RPMI8226 (cell line): Measurements from ENCODE around the gene DOP1B.
A peak's percentile ranks its signal among the peaks of the same experiment; 100 is the strongest.
"Not testable (repeated sequence)": the region's sequence is repeated elsewhere in the genome, so short reads cannot be mapped to it uniquely, and the experiment has no call there.

ENCODE experiments used
- DNase-seq: peaks from one replicate; pipeline ENCODE4 v3.0.0-alpha.2; 2015

Gene DOP1B

GRCh38 chr21:36135391-36136102 is 21.1 kb upstream of the DOP1B start:
- DNase-seq, result peak; percentile 85

- DNase-seq, result not testable (repeated sequence)
Observed at GRCh38 chr21:36139791-36140190, 16.8 kb upstream of the DOP1B start.

GRCh38 chr21:36141513-36141925 is 15.1 kb upstream of the DOP1B start:
- DNase-seq, result peak; percentile 99

DNA sequence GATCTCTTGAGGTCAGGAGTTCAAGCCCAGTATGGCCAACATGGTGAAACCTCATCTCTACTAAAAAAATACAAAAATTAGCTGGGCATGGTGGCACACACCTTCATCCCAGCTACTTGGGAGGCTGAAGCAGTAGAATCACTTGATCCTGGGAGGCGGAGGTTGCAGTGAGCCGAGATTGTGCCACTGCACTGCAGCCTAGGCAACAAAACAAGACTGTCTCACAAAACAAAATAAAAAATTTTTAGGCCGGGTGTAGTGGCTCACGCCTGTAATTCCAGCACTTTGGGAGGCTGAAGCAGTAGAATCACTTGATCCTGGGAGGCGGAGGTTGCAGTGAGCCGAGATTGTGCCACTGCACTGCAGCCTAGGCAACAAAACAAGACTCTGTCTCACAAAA is 12.4 kb upstream of the DOP1B start:
- not testable (repeated sequence) for DNase-seq

DNA sequence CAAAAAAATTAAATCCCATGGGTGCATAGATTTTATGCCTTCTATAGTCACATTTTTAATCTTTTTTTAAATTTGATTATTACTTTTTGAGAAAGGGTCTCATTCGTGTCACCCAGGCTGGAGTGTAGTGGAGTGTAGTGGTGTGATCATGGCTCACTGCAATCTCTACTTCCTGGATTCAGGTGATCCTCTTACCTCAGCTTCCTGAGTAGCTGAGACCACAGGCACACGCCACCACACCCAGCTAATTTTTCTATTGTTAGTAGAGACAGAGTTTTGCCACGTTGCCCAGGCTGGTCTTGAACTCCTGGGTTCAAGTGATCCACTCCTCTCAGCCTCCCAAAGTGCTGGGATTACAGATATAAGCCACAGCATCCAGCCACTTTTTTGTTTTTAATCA is 11.4 kb upstream of the DOP1B start:
- DNase-seq, result no peak

DNA sequence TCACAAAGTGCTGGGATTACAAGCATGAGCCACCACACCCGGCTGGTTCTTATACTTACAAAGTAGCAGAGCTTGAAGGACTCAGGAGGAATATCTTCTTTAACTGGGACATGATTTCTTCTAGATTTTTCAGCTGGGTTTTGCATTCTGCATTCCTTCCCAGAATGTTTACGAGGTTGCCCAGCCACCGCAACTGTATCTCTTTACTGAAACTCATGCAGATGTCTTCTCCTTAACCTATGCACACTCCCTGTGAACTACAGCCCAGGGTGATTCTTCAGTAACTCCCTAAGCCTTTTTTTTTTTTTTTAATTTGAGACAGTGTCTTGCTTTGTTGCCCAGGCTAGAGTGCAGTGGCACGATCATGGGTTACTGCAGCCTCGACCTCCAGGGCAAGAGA is 8.7 kb upstream of the DOP1B start:
- no peak for DNase-seq

- DNase-seq, result no peak
Observed at GRCh38 chr21:36148886-36149285, 7.7 kb upstream of the DOP1B start.

GRCh38 chr21:36149788-36150711 is 6.6 kb upstream of the DOP1B start:
- peak; percentile 87 for DNase-seq

GRCh38 chr21:36155603-36156338 is 853 bp upstream of the DOP1B start:
- DNase-seq, result peak; percentile 36

DNA sequence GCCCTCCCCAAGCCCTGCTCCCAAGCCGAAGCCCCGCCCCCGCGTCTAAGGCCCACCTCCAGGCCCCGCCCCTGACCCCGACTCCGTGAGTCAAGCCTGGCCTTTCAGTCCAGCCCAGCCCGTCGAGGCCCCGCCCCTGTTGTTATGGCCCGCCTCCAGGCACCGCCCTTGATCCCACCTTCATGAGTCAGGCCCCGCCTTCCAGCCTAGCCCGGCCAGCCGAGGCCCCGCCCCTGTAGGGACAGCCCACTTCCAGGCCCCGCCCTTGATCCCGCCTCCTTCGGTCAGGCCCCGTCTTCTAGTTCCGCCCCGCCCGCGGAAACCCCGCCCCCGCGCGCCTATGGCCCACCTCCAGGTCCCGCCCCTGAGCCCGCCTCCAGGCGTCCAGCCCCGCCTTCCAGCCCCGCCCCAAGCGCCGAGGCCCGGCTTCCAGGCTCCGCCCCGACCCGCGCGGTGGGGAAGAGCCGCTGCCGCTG is 247 bp upstream of the DOP1B start:
- peak; percentile 99 for DNase-seq

DNA sequence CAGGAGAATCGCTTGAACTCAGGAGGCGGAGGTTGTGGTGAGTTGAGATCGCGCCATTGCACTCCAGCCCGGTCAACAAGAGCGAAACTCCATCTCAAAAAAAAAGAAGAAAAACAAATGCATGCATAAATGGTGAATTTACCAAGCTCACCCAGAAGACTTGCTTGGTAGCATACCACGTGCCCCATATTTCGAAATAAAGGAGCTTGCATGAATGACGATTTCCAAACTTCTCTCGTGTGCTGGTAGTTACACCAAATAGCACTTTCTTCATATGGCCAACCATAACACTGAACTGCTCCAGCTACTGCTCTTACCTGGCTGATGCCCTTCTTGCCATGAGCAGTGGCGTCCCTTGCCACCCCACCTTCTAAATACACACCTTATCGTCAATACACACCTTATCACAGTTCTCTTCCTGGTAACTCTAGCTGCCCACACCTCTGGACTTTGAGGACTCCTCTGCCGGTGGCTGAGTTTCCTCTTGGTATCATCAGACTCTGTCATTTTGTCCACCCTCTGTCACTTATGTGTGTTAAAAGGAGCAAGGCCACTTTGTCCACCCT is 2.8 kb downstream of the DOP1B start:
- DNase-seq, result no peak

DNA sequence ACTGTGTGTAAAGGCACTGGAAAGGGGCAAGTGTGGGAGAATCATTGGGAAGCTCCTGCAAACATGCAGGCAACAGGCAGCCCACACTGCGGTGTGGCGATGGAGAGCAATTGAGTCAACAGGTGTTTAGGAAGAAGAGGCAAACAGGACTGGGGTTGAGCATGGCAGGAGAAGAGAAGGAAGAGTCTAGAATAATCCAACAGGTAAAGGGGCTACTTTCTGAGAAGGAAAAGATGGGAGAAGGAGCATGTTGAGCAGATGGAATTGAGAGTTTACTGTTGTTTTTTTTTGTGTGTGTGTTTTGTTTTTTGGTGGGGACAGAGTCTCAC is 4.2 kb downstream of the DOP1B start:
- no peak for DNase-seq

GRCh38 chr21:36162631-36163030 is 6.0 kb downstream of the DOP1B start:
- no peak for DNase-seq

GRCh38 chr21:36163750-36164741 is 7.4 kb downstream of the DOP1B start:
- no peak for DNase-seq

- DNase-seq, result no peak
Observed at GRCh38 chr21:36165356-36165755, 8.7 kb downstream of the DOP1B start.

DNA sequence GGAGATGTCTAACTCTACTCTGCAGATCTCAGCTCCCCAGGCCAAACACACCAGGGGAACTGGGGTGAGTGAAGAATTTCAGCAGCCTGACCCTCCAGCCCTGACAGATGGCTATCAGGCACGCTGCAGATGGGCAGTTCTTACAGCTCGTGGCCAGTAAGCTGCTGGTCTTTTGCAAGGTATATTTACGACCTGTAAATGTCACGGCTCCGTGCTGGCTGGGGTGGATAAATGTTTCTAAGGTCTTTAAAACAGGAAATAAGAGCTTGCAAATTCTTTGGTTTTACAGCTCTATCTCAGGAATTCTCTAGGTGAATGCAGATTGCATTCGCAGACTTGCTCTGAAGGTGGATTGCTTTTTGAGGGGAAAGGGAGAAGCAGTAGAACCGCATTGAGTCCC is 10.1 kb downstream of the DOP1B start:
- no peak for DNase-seq

GRCh38 chr21:36167541-36167940 is 10.9 kb downstream of the DOP1B start:
- no peak for DNase-seq

DNA sequence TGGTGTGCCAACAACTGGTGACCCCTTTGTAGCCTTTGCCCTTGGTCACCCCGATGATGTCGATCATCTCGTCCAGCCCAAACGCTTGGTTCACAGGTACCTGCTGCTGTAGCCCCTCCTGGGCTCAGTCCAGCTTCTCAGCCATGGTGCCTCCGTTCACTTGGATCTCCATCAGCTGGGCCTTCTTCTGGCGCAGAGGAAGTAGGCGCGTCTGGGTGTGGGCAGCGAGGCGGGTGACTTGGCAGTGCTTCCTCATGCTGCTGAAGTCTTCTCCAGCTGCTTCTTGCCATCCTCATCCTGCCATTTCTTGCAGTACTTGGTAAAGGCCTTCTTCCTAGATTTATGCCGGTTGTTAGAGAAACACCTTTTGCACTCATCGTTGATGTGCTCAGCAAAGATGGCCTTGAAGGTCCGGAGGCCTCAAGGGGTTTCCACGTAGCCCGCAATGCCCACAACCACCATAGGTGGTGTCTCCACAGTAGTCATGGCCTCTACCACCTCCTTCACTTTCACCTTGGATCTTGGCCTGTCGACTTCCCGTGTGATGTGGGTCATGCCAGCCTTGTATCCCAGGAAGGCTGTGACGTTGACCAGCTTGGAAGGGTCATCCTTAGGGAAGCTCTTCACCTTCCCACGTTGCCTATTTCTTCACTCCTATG is 13.0 kb downstream of the DOP1B start:
- DNase-seq, result no peak

GRCh38 chr21:36170823-36171222 is 14.2 kb downstream of the DOP1B start:
- DNase-seq, result no peak

DNA sequence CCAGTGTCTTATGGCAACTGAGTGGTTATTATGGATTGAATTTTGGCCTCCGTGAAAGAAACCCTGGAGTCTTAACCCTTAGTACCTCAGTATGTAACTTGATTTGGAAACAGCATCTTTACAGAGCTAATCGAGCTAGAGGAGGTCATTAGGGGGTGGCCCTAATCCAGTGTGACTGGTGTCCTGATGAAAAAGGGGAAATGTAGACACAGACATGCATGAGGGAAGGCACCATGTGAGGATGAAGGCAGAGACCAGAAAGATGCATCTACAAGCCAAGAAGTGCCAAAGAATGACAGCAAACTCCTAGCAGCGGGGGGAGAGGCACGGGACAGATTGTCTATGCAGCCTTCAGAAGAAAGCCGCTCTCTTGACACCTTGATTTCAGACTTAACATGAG is 14.7 kb downstream of the DOP1B start:
- DNase-seq, result no peak

GRCh38 chr21:36171741-36172331 is 15.2 kb downstream of the DOP1B start:
- no peak for DNase-seq
